IMR-90 (cell line): ENCODE data around the gene RFPL4A.

Source experiments
- BHLHE40 ChIP-seq: fragments of 150-350 bp; IDR thresholded peaks from 2 replicates; pipeline ENCODE4 v1.6.1; 2016; ENCODE audit warnings: mild to moderate bottlenecking, low read depth, low read length
- CEBPB ChIP-seq: IDR thresholded peaks from 2 replicates; pipeline ENCODE4 v1.6.1; 2012; ENCODE audit warnings: low read depth, low read length, improper control_type of control experiment
- CTCF ChIP-seq: conservative IDR thresholded peaks from 2 replicates; pipeline ENCODE4 v1.5.1; 2012; ENCODE audit warnings: mild to moderate bottlenecking, low read depth, low read length, improper control_type of control experiment
- MXI1 ChIP-seq: IDR thresholded peaks from 2 replicates; pipeline ENCODE4 v1.6.1; 2012; ENCODE audit warnings: low read depth, mild to moderate bottlenecking, low read length, moderate library complexity, borderline replicate concordance
- NFE2L2 ChIP-seq: fragments of 150-350 bp; IDR thresholded peaks from 2 replicates; pipeline ENCODE4 v1.6.1; 2016; ENCODE audit warnings: low read depth, mild to moderate bottlenecking, low read length
- POLR2A ChIP-seq: IDR thresholded peaks from 2 replicates; pipeline ENCODE4 v1.6.1; 2012; ENCODE audit warnings: mild to moderate bottlenecking, low read depth, low read length
- RAD21 ChIP-seq: IDR thresholded peaks from 2 replicates; pipeline ENCODE4 v1.6.1; 2012; ENCODE audit warnings: low read length, improper control_type of control experiment
- RFX5 ChIP-seq: IDR thresholded peaks from 2 replicates; pipeline ENCODE4 v1.8.0; 2012; ENCODE audit warnings: low read depth, mild to moderate bottlenecking, low read length, moderate library complexity
- SMC3 ChIP-seq: fragments of 150-350 bp; IDR thresholded peaks from 2 replicates; pipeline ENCODE4 v1.6.1; 2016; ENCODE audit warnings: low read depth, mild to moderate bottlenecking, antibody characterized with exemption, low read length, moderate library complexity
- USF2 ChIP-seq: fragments of 150-350 bp; IDR thresholded peaks from 2 replicates; pipeline ENCODE4 v1.6.1; 2017; ENCODE audit warnings: mild to moderate bottlenecking, antibody characterized with exemption, low read length, low read depth

- TF ChIP-seq BHLHE40 = no peak
- no peak for TF ChIP-seq CTCF
- no peak for TF ChIP-seq MXI1
- TF ChIP-seq POLR2A = no peak
- no peak for TF ChIP-seq CEBPB
- TF ChIP-seq RAD21 = no peak
- TF ChIP-seq USF2 = no peak
- TF ChIP-seq RFX5 = no peak
- no peak for TF ChIP-seq NFE2L2
- TF ChIP-seq SMC3 = no peak
These were observed 47.2 kb upstream of the RFPL4A start for GRCh38 chr19:55711719-55712118.
